ENCODE data around the gene SLAMF1.

Gene SLAMF1

GRCh38 chr1:160623862-160624261 is 23.0 kb downstream of the SLAMF1 start:
- no peak for DNase-seq (ENCODE audit: low spot score)

DNA sequence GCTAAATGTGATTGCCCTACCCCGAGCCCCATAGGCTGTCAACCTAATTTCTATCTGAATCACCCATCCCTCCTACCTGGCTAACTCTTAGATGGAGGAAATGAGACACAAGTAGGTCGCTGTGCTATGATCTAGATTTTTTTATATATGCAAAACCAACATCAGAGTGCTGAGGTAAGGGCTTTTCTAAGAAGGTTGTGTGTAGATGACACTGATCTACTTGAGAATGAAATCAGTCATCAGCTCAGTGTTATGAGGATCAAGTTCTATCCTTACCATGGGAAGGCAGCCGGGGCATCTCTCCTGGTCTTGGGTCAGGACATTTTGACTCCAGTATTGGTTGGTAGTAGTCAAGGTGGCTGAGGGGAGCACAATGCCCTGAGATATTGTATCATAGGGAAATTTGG is 23.6 kb downstream of the SLAMF1 start:
- no peak for DNase-seq (ENCODE audit: low spot score)

DNA sequence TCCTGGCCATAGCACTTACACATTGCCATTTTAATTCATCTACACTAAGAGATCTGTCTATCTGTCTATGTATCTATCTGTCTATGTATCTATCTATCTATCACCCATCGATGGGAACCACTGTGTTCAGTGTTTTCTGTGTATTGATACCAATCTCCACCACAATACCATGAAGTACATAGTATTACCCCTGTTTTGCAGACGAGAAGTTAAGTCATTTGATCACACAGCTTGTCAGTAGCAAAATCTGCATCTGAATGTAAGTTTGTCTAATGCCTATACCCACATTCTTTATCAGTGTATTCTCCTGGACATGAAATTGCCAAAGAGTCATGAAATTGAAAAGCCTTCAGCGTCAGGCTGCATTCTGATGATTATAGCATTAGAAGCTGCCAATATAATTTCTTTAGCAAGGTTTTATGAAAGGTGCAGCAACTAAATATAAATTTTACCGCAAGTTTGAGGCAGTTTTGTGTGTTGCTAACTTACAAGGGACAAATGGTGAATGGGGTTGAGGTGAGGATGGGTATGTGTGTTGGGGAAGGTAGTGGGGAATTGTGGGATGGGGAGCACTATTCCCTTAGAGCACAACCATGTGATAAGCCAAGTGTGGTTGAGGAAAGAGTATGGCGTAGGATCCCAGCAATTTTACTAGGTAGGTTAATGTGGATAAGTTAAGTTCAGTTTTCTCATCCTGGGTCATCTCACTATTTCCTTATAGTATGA is 24.2 kb downstream of the SLAMF1 start:
- no peak for DNase-seq (ENCODE audit: low spot score)

GRCh38 chr1:160621633-160622413 is 25.0 kb downstream of the SLAMF1 start:
- DNase-seq (ENCODE audit: low spot score), result no peak

DNA sequence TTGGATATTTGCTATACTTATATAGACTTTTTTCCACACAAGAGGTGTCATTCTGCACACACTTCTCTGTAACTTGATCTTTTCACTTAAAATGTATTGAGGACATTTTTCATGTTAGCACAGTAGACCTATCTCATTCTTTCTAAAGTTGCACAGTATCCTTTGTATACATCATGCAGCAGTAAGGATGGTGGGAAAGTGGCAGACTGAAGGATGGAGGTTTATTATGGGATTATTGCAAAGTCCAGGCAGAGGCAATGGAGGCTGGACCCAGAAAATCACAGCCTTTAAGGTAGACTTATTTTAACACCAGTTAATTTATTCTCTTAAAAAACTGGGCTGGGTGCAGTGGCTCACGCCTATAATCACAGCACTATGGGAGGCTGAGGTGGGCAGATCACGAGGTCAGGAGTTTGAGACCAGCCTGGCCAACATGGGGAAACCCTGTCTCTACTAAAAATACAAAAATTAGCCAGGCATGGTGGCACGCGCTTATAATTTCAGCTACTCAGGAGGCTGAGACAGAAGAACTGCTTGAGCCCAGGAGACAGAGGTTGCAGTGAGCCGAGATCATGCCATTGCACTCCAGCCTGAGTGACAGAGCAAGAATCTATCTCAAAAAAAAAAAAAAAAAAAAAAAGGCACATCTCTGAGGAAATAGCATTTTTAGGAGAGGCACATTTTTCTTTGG is 25.8 kb downstream of the SLAMF1 start:
- DNase-seq (ENCODE audit: low spot score), result no peak

GRCh38 chr1:160619742-160620277 is 27.0 kb downstream of the SLAMF1 start:
- no peak for DNase-seq (ENCODE audit: low spot score)

DNA sequence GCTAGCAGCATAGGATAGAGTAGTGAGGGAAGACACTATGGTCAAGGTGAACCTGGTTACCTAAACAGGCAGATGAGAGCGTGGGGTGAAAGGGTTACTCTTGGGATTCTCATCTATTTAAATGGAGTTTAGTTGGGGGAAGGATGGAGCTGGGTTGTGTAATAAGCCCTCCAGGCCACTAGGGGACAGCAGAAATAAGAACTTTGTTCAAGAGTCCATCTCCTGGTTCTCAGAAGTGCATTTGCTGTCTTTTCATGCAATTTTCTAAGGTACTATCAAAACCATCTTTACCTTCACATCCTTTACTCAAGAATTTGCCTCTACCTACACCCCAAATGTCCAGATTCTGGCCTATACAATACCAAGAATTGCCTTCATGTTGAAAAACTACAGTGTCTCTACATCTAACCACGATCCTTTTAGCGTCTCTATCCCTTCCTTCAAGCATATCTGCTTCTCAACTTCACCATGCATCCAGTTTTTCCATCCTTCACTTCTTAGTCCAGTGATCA is 28.0 kb downstream of the SLAMF1 start:
- no peak for DNase-seq (ENCODE audit: low spot score)

DNA sequence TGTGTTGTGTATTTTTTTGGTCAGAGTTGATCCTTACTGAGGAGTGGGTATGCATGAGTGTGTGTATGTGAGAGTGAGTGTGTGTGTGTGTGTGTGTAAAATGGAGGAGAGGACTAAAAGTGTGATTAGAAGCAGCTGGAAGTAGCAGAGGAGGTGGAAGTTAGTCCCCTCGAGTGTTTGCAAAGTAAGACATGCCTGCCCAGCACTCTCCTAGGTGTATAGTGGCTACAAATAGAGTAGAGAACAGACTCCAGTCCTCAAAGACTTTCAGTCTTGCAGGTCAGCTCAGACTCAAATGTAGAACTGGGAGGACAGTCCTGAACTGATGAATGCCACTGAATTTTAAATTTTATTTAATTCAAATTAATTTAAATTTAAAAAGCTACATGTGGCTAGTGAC is 28.5 kb downstream of the SLAMF1 start:
- no peak for DNase-seq (ENCODE audit: low spot score)

GRCh38 chr1:160615660-160616059 is 31.2 kb downstream of the SLAMF1 start:
- DNase-seq (ENCODE audit: low spot score), result no peak

- no peak for DNase-seq (ENCODE audit: low spot score)
Measured at GRCh38 chr1:160614410-160614809, 32.4 kb downstream of the SLAMF1 start.

DNA sequence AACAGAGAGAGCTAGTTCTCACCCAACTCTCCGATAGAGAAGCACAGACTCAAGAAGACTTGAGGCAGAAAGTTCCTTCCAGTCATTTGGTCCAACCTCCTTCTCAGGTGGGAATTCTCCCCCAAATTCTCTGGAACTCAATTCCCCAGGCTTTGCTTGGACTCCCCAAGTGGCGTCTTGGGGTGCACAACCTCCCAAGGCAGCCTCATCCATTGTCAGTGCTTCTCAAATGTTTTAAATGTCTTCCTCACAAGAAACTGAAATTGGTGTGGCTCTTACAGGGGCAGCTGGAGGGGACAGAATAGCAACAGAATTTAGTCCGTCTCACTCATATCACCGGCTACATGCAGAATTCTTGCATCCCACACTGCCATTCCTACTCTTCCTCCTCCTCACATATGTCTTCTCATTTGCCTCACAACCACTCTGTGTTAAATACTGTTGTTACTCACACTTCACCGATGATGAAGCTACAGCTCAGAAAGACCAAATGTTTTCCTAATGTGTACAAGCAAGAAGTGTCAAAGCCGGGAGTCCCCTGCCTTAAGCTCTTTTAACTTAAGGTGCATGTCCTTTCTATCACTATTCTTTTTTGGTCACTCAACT is 34.1 kb downstream of the SLAMF1 start:
- no peak for DNase-seq (ENCODE audit: low spot score)

DNA sequence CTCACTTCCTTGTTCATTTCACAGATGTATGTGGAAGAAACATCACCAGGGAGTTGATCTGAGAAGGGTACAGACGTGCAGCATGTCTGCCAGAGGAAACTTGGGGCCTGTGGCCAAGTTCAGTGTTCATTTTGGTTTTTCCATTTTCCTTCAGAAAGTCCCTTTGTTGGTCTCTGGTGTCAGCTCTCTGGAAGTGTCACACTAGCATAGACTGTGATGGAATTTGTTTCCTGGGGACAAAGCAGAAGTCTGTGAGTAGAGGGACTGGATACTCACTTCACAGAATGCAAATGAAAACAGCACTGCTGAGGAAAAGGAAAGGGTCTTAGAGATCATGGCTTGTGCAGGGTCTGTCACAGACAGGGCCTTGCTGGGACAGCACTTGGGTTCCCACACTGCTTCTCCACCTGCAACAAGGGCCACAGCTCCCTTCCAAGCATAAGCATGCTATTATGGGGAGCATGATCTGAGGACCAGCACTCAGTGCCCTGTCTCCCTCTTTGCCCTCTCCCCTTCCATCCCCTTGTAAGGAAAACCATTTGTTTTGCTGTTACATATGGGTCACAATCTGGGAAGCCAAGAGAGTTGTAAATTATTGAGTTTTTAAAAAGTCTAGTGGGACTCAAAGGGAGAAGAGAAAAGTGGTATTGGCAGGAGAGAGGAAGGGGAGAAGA is 36.1 kb downstream of the SLAMF1 start:
- no peak for DNase-seq (ENCODE audit: low spot score)

GRCh38 chr1:160608941-160609340 is 37.9 kb downstream of the SLAMF1 start:
- DNase-seq (ENCODE audit: low spot score), result no peak

GRCh38 chr1:160608514-160608913 is 38.3 kb downstream of the SLAMF1 start:
- DNase-seq (ENCODE audit: low spot score), result no peak

DNA sequence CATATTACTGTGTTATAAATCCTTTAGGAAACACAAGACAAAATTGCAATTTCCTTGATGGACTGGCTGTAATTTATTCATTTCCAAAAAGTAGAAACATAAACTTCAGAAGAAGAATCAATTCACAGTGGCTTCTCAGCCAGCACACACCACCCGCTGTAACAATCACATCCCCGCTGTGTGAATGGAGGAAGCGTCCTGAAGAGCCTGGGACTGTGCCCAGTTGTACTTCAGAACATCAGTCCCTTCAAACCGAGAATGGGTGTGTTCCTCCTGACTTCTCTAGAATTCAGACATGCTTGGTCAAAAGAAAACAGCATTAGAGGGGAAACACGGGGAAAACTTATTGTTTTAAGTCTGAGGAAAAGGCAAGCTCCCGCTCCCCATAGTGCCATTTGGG is 38.8 kb downstream of the SLAMF1 start:
- DNase-seq (ENCODE audit: low spot score), result no peak

- no peak for DNase-seq (ENCODE audit: low spot score)
Measured at GRCh38 chr1:160607672-160608032, 39.2 kb downstream of the SLAMF1 start.

- DNase-seq (ENCODE audit: low spot score), result peak; percentile 74
Measured at GRCh38 chr1:160607011-160607671, 39.7 kb downstream of the SLAMF1 start.

DNA sequence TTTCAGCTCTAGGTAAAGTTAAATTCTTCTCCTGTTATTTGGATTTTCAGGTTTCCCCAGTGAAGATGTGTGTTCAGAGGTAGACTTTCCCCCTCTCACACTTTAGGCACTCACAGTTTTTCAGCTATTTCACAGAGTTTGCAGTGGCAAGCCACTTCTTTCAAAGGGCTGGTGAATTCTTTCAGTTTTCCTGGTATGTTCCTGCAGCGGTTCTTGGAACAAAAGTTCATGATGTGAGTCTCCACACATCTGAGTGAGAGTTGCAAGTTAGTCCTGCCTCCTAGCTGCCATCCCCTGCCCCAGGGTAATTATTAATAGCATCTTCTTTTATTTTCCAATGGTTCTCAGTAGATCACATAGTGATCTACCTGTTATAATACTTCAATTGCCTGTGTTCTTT is 40.2 kb downstream of the SLAMF1 start:
- DNase-seq (ENCODE audit: low spot score), result no peak

DNA sequence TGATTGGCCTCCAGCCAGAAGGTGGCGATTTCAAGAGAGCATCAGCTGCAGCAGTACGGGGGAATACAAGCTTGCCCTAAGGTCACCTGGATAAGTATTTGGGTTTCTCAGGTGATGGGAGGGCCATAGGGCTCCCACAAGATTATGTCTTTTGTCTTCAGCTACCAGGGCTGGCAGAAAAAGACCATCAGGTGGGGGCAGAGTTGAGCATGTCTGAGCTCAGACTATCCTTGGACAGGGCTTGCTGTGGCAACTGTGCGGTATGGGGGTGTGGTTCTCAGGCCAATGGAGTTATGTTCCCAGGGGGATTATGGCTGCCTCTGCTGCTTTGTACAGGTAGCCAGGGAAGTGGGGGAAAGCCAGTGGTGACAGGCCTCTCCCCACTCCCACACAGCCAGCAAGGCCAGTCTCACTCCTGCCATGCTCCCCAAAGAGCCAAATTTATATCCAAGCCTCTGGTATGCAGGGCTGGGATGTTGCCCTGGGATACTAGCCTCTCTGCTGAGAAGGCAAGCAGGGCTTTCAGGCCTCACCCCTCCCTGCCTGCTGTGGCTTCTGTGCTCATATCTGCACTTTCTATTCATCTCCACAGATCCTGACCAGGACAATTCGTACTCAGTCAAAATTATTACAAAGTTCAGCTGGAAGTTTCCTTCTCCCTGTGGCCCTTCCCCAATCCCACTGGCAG is 40.9 kb downstream of the SLAMF1 start:
- DNase-seq (ENCODE audit: low spot score), result no peak

DNA sequence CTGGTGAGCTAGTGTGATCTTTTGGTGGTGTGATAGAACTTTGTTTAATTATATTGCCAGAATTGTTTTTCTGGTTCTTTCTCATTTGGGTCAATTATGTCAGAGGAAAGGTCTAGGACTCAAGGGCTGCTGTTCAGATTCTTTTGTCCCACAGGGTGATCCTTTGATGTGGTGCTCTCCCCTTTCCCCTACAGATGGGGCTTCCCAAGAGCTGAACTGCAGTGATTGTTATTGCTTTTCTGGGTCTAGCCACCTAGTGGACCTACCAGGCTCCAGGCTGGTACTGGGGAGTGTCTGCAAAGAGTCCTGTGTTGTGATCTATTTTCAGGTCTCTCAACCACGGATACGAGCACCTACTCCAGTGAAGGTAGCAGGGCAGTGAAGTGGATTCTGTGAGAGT is 41.6 kb downstream of the SLAMF1 start:
- DNase-seq (ENCODE audit: low spot score), result no peak

All from AG20443 (cell line).